H9 (cell line): ENCODE results near the gene LENG9. TPM values are rescaled to one million over a fixed set of nuclear protein-coding genes. Genes with fewer than 3 reads are reported as not detected.

Experiments
- DNase-seq: peaks from one replicate; pipeline ENCODE4 v3.0.0-alpha.2; 2017
- H2AFZ ChIP-seq: one replicate; pipeline ENCODE4 v1.6.1; 2013; ENCODE audit warnings: mild to moderate bottlenecking, low read length, control low read depth, moderate library complexity
- H2AK5ac ChIP-seq: 2 replicates; pipeline ENCODE4 v1.6.1; 2013; ENCODE audit warnings: low read length, control low read depth, mixed read lengths; ENCODE audit not compliant: insufficient read length
- H2BK120ac ChIP-seq: one replicate; pipeline ENCODE4 v1.6.1; 2013; ENCODE audit warnings: low read depth, mild to moderate bottlenecking, low read length, control low read depth, inconsistent platforms; ENCODE audit not compliant: poor library complexity, severe bottlenecking
- H2BK12ac ChIP-seq: 2 replicates; pipeline ENCODE4 v1.6.1; 2013; ENCODE audit warnings: low read length, control low read depth, mixed read lengths, low read depth; ENCODE audit not compliant: insufficient read length
- H2BK15ac ChIP-seq: 2 replicates; pipeline ENCODE4 v1.6.1; 2013; ENCODE audit warnings: low read depth, low read length, control low read depth
- H2BK20ac ChIP-seq: one replicate; pipeline ENCODE4 v1.6.1; 2013; ENCODE audit warnings: low read depth, mild to moderate bottlenecking, low read length, control low read depth, inconsistent platforms; ENCODE audit not compliant: poor library complexity, severe bottlenecking
- H2BK5ac ChIP-seq: 2 replicates; pipeline ENCODE4 v1.6.1; 2013; ENCODE audit warnings: low read length, control low read depth, mixed read lengths; ENCODE audit not compliant: insufficient read length
- H3K14ac ChIP-seq: 2 replicates; pipeline ENCODE4 v1.6.1; 2013; ENCODE audit warnings: low read length, control low read depth; ENCODE audit not compliant: insufficient read depth
- H3K18ac ChIP-seq: 2 replicates; pipeline ENCODE4 v1.6.1; 2013; ENCODE audit warnings: low read depth, mild to moderate bottlenecking, mixed read lengths, low read length, control low read depth; ENCODE audit not compliant: insufficient read length
- H3K23ac ChIP-seq: 2 replicates; pipeline ENCODE4 v1.6.1; 2013; ENCODE audit warnings: low read length, control low read depth, mixed read lengths, low read depth; ENCODE audit not compliant: insufficient read length
- H3K23me2 ChIP-seq: 2 replicates; pipeline ENCODE4 v1.6.1; 2013; ENCODE audit warnings: low read depth, mild to moderate bottlenecking, mixed read lengths, low read length, control low read depth; ENCODE audit not compliant: insufficient read length, poor library complexity, severe bottlenecking
- H3K27ac ChIP-seq: 2 replicates; pipeline ENCODE4 v1.5.1; 2013; ENCODE audit warnings: low read length, control low read depth, mixed read lengths, low read depth; ENCODE audit not compliant: insufficient read length
- H3K27me3 ChIP-seq: 2 replicates; pipeline ENCODE4 v1.6.1; 2013; ENCODE audit warnings: low read length, control low read depth, inconsistent platforms; ENCODE audit not compliant: insufficient read depth
- H3K4ac ChIP-seq: 2 replicates; pipeline ENCODE4 v1.6.1; 2013; ENCODE audit warnings: low read depth, mild to moderate bottlenecking, control low read depth, inconsistent platforms, low read length, moderate library complexity
- H3K4me1 ChIP-seq: 2 replicates; pipeline ENCODE4 v1.6.1; 2013; ENCODE audit warnings: low read length, control low read depth, inconsistent platforms; ENCODE audit not compliant: insufficient read depth
- H3K4me2 ChIP-seq: 2 replicates; pipeline ENCODE4 v1.6.1; 2013; ENCODE audit warnings: low read length, control low read depth, mixed read lengths; ENCODE audit not compliant: insufficient read length, insufficient read depth
- H3K56ac ChIP-seq: 2 replicates; pipeline ENCODE4 v1.6.1; 2013; ENCODE audit warnings: low read depth, mild to moderate bottlenecking, mixed read lengths, low read length, control low read depth; ENCODE audit not compliant: insufficient read length
- H3K79me1 ChIP-seq: 2 replicates; pipeline ENCODE4 v1.6.1; 2013; ENCODE audit warnings: low read depth, mild to moderate bottlenecking, moderate library complexity, low read length, control low read depth, inconsistent platforms; ENCODE audit not compliant: insufficient read depth, poor library complexity, severe bottlenecking
- H3K79me2 ChIP-seq: 2 replicates; pipeline ENCODE4 v1.6.1; 2013; ENCODE audit warnings: low read length, control low read depth, inconsistent platforms; ENCODE audit not compliant: insufficient read depth
- H3K9ac ChIP-seq: 2 replicates; pipeline ENCODE4 v1.6.1; 2013; ENCODE audit warnings: low read length, control low read depth, mixed read lengths; ENCODE audit not compliant: insufficient read length; ENCODE audit errors: extremely low read depth
- H3K9me3 ChIP-seq: one replicate; pipeline ENCODE4 v1.6.1; 2013; ENCODE audit warnings: low read depth, low read length, inconsistent platforms; ENCODE audit not compliant: control insufficient read depth
- H3T11ph ChIP-seq: one replicate; pipeline ENCODE4 v1.6.1; 2013; ENCODE audit warnings: mild to moderate bottlenecking, low read length, control low read depth, inconsistent platforms
- H4K20me1 ChIP-seq: one replicate; pipeline ENCODE4 v1.6.1; 2013; ENCODE audit not compliant: control insufficient read depth, insufficient read length, insufficient read depth
- H4K5ac ChIP-seq: 2 replicates; pipeline ENCODE4 v1.6.1; 2013; ENCODE audit warnings: low read depth, mild to moderate bottlenecking, mixed read lengths, low read length, control low read depth; ENCODE audit not compliant: insufficient read length
- H4K8ac ChIP-seq: replicated peaks from 2 replicates; pipeline ENCODE4 v1.6.1; 2013; ENCODE audit warnings: low read length, control low read depth, mixed read lengths, low read depth; ENCODE audit not compliant: insufficient read length
- H4K91ac ChIP-seq: 2 replicates; pipeline ENCODE4 v1.6.1; 2013; ENCODE audit warnings: low read depth, mild to moderate bottlenecking, moderate library complexity, mixed read lengths, low read length, control low read depth; ENCODE audit not compliant: insufficient read length
- H3K27ac Mint-ChIP-seq, 3 experiments: 2 replicates in 2 of 3; 3 replicates in 1 of 3; pipeline ENCODE4 v1.8.0; 2020 to 2021; ENCODE audit warnings: mixed read lengths in 3 of 3, mild to moderate bottlenecking in 1 of 3, moderate library complexity in 1 of 3
- H3K27me3 Mint-ChIP-seq: 2 replicates; pipeline ENCODE4 v1.8.0; 2021; ENCODE audit warnings: low read depth, mild to moderate bottlenecking, moderate library complexity, mixed read lengths
- H3K36me3 Mint-ChIP-seq, 3 experiments: 2 replicates in 2 of 3; 3 replicates in 1 of 3; pipeline ENCODE4 v1.8.0; 2020 to 2021; ENCODE audit warnings: low read depth in 3 of 3, mixed read lengths in 3 of 3; ENCODE audit not compliant: insufficient read depth in 1 of 3
- H3K4me1 Mint-ChIP-seq, 2 experiments: 2 replicates each; pipeline ENCODE4 v1.8.0; 2020; ENCODE audit warnings: mixed read lengths in 2 of 2
- H3K4me3 Mint-ChIP-seq, 2 experiments: 2 replicates in 1 of 2; 3 replicates in 1 of 2; pipeline ENCODE4 v1.8.0; 2020 to 2021; ENCODE audit warnings: mild to moderate bottlenecking in 2 of 2, mixed read lengths in 2 of 2, moderate library complexity in 1 of 2
- H3K9me3 Mint-ChIP-seq, 2 experiments: 2 replicates in 1 of 2; 3 replicates in 1 of 2; pipeline ENCODE4 v1.8.0; 2020; ENCODE audit warnings: mild to moderate bottlenecking in 2 of 2, mixed read lengths in 2 of 2, moderate library complexity in 1 of 2
- CTCF ChIP-seq: fragments of 200-600 bp; sonication (generic); conservative IDR thresholded peaks from 3 replicates; pipeline ENCODE4 v1.8.0; 2021; ENCODE audit warnings: antibody characterized with exemption, mild to moderate bottlenecking
- WGBS: extraction: QIAGEN DNeasy Blood & Tissue Kit; methylation state at CpG from one replicate; pipeline ENCODE4 v1.1.7; 2013; ENCODE audit warnings: missing lambda C conversion rate, low lambda C conversion rate, mixed read lengths; ENCODE audit not compliant: insufficient read length; ENCODE audit errors: extremely low coverage; 5-methylcytosine and 5-hydroxymethylcytosine counted together
- total RNA-seq: library from RNA; stranded (reverse); gene quantifications from 2 replicates; pipeline ENCODE4 v1.2.1, GENCODE V29; 2021

The LENG9 gene
- total RNA-seq, 1 experiment from 2014 or later = 3.8 TPM

DNA sequence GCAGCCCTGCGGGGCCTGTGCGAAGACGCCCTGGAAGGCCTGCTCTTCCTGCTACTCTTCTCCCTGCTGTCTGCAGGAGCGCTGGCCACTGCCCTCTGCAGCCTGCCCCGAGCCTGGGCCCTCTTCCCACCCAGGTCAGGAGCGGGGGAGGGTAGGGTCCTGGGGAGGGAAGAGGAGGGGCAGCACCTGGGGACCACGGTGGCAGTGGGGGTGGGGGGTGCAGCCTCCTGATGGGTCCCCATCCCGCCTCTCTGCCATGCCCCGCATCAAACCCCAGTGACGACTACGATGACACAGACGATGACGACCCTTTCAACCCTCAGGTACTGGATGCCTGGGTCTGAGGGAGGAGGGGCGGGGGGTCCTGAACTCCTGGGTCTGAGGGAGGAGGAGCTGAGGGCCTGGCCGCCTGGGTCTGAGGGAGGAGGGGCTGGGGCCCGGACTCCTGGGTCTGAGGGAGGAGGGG is 28.0 kb downstream of the LENG9 start:
- H4K20me1 ChIP-seq = no peaks in the 10 kb centered on the region
- TF ChIP-seq CTCF = no peak

More for the DNA sequence above, 28.0 kb downstream of the LENG9 start:
- H2BK12ac ChIP-seq = no peak overlapping the region
- H3K56ac ChIP-seq = no peak overlapping the region
- no peak overlapping the region for H2BK15ac ChIP-seq
- H4K5ac ChIP-seq = no peak overlapping the region
- H3K27me3 ChIP-seq = no peaks in the 10 kb centered on the region
- no peaks in the 10 kb centered on the region for H3K9me3 ChIP-seq
- H3K4ac ChIP-seq = no peak overlapping the region
- Mint-ChIP-seq H3K4me3 (no peak overlapping the region), H3K27me3 (peaks cover 28% of the 10 kb centered on the region), H3K27ac (no peak overlapping the region), H3K4me1 (peaks cover 34 to 49% of the 10 kb centered on the region in 2 experiments), H3K36me3 (peaks cover 0 to 27% (median 24%) of the 10 kb centered on the region in 3 experiments; a peak in 6 of 7 replicates), H3K9me3 (no peaks in the 10 kb centered on the region)
- H3K4me2 ChIP-seq = no peak overlapping the region
- H3K79me1 ChIP-seq = no peaks in the 10 kb centered on the region
- peaks cover 5% of the 10 kb centered on the region; the same call in 1 of the 2 replicates for H3K4me1 ChIP-seq
- H3K79me2 ChIP-seq = no peaks in the 10 kb centered on the region
- no peak overlapping the region for H2BK5ac ChIP-seq
- peaks cover 2% of the 10 kb centered on the region for H3K23me2 ChIP-seq
- H3T11ph ChIP-seq = no peak overlapping the region
- H2BK120ac ChIP-seq = no peak overlapping the region
- no peak for DNase-seq
- H3K14ac ChIP-seq = no peak overlapping the region; the same call in 1 of the 2 replicates
- H3K18ac ChIP-seq = no peak overlapping the region
- no peak overlapping the region for H4K91ac ChIP-seq
- H4K8ac ChIP-seq = no peak overlapping the region
- no peak overlapping the region for H2BK20ac ChIP-seq
- no peak overlapping the region for H3K27ac ChIP-seq
- H2AFZ ChIP-seq = no peak overlapping the region
- no CpG with 5 or more reads among the region's 16 CpGs for WGBS
- H3K23ac ChIP-seq = no peak overlapping the region
- H3K9ac ChIP-seq = no peak overlapping the region
- no peak overlapping the region for H2AK5ac ChIP-seq
